ENCODE data around the gene UTP4.

Gene UTP4

DNA sequence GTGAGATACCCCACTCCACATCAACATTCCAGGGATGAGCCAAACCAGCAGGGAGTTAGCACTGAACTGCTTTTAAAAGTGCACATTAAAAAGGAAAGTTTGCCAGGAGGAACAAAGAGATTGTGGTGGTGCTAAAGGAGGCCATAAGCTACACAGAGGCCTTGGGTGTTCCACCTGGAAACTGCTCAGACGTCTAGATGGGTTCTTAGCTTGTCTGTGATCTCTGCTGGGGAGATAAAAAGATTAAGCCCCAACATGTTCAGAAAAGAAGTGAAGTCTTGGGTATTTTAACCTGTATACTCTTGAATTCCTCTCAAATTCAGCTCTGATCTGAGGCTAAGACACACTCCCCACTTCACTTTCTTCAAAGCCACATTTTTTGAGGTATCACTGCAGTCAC is 16.6 kb upstream of the UTP4 start:
- H3K27ac ChIP-seq: no peak overlapping the region
- no peak for TF ChIP-seq ZFX (IDR thresholded peaks at IDR 0.05)
- TF ChIP-seq, protein P1, sequence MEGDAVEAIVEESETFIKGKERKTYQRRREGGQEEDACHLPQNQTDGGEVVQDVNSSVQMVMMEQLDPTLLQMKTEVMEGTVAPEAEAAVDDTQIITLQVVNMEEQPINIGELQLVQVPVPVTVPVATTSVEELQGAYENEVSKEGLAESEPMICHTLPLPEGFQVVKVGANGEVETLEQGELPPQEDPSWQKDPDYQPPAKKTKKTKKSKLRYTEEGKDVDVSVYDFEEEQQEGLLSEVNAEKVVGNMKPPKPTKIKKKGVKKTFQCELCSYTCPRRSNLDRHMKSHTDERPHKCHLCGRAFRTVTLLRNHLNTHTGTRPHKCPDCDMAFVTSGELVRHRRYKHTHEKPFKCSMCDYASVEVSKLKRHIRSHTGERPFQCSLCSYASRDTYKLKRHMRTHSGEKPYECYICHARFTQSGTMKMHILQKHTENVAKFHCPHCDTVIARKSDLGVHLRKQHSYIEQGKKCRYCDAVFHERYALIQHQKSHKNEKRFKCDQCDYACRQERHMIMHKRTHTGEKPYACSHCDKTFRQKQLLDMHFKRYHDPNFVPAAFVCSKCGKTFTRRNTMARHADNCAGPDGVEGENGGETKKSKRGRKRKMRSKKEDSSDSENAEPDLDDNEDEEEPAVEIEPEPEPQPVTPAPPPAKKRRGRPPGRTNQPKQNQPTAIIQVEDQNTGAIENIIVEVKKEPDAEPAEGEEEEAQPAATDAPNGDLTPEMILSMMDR (conservative IDR thresholded peaks at IDR 0.05): no peak

DNA sequence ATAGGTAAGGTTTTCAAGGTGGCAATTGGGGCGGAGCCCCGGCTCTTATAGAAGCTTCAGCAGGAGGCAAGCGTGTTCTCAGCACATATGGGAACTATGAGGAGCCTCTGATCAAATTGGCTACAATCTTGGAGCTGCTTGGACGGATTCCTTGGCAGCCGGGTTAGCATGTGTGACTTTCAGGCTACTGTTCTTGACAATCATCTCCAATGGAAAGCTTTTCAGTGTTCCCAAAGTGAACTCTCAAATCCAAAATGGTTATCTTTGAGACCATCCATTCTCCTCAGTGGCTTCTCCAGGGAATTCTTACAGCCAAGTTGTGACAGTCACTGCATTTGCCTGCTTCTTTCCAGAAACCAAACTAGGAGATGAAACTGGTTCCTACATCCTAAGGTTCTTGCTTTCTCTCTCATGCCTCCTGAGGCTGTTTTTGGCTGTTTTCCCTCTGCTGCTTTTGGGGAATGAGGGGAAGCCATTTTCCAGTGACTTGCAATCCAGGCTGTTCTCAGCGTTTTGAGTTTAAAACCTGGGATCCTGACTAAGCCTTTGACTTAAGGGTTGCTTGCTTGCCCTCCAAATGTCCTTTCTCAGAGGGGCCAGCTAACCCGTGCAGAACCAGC is 16.1 kb upstream of the UTP4 start:
- TF ChIP-seq, protein P1 (conservative IDR thresholded peaks at IDR 0.05): no peak
- no peak for TF ChIP-seq ZFX (IDR thresholded peaks at IDR 0.05)
- no peak overlapping the region for H3K27ac ChIP-seq

DNA sequence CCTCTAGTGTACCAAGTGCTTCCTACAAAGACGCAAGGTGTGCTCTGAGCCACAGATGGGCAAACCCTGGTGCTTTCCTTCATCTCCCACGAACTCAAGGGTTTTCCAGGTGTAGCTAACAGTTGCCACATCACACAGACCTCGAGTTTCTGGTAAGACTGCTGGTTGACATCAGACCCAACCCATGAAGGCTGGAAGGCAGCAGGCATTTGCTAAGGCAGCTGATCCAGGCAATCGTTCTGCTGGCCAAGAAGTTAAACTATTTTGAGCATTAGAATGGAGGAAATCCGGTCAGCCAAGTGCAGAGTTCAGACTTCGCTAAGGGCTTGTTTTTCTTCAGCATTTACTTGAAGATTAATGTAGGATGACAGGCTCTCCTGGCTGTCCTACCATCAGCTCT is 15.5 kb upstream of the UTP4 start:
- H3K27ac ChIP-seq: no peak overlapping the region
- TF ChIP-seq, protein P1 (conservative IDR thresholded peaks at IDR 0.05): no peak
- no peak for TF ChIP-seq ZFX (IDR thresholded peaks at IDR 0.05)

DNA sequence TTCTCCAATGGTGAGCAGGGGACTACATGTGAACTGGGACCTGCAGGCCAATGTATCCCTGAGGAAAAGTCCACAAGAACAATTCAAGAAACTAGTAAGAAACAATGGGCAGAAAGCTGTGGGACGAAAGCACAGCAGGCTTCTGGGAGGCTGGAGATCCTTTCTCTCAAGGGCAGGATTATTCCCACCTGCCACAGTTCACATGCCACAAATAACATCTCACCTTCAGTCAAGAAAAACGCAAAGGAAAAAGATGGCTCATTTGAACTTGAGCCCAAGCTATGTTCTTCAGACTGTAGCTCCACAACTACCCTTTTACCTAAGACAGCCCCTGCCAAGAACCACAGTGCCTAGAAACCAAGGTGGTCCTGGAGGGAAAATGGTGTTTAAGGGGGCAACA is 14.0 kb upstream of the UTP4 start:
- no peak for TF ChIP-seq ZFX (IDR thresholded peaks at IDR 0.05)
- TF ChIP-seq, protein P1 (conservative IDR thresholded peaks at IDR 0.05): no peak
- H3K27ac ChIP-seq: no peak overlapping the region

DNA sequence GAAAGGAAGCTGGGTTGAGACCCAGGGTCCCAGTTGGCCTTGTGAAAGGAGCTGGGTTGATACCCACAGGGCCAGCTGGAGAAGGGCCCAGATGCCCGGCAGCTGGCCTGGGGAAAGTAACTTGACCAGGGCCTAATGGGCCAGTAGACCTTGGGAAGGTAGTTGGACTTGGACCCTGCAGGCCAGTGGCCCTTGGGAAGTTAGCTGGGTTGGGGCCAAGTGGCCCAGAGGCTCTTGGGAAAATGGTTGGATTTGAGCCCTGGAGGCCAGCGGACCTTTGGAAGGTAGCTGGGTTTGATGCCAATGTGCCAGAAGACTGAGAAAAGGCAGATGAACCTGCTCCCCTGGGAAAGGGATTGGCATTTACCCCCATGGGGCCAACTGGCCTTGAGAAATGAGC is 13.5 kb upstream of the UTP4 start:
- TF ChIP-seq ZFX (IDR thresholded peaks at IDR 0.05): no peak
- TF ChIP-seq, protein P1 (conservative IDR thresholded peaks at IDR 0.05): no peak
- H3K27ac ChIP-seq: no peak overlapping the region

DNA sequence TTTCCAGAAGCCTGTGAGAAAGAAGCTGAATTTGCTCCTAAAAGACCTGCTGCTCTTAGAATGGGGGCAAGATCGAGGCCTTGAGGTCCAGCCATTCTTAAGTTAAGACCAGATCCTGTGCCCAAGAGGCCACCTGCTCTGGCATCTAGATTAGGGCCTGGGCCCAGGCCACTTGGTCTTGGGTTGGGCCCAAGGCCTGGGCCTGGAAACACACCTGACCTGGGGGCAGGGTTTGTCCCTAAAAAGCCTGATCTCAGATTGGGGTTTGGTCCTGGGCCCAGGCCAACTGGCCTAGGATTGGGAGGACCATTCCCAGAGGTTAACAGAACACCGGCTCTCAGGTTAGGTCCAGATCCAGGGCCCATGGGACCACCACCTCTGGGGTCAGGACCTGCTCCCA is 12.9 kb upstream of the UTP4 start:
- H3K27ac ChIP-seq: no peak overlapping the region

DNA sequence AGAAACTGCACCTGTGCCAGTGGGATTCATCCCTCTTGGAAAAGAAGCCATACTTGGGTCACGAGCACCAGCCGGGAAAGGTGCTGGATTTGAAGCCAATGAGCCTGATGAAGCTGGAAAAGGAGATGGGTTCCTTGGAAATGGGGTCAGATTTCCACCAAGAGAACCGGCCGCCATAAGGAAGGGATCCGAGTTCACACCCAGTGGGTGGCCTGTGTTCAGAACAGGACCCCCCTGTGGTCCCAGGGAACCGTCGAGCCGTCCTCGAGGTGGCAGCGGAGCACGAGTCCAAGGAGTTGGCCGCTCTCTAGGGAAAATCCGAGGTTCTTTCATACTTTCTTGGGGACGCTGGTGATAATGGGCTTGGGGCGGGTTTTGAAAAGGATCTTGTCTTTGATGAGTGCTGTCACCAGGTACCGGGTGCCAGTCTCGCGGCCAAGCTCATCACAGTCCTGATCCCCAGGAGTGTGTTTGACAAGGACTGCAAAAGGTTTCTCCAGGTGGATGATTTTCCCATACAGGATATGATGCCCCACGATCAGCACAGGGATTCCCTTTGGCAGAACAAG is 12.3 kb upstream of the UTP4 start:
- H3K27ac ChIP-seq: no peak overlapping the region
- TF ChIP-seq, protein P1 (conservative IDR thresholded peaks at IDR 0.05): no peak
- TF ChIP-seq ZFX (IDR thresholded peaks at IDR 0.05): no peak

More for the DNA sequence above, 12.9 kb upstream of the UTP4 start:
- TF ChIP-seq, protein P1 (conservative IDR thresholded peaks at IDR 0.05): no peak
- TF ChIP-seq ZFX (IDR thresholded peaks at IDR 0.05): no peak

Data from C4-2B (cell line).